Measurements from ENCODE around the gene HDAC1.

HDAC1 gene

GRCh38 chr1:32335535-32335789, 43.6 kb downstream of the HDAC1 start:
- Mint-ChIP-seq H3K27me3 (ENCODE audit: low read depth) (no peaks in the 10 kb centered on the region), H3K4me3 (peak overlapping the region; percentile 98), H3K27ac (no peak overlapping the region), H3K4me1 (peaks cover 45% of the 10 kb centered on the region), H3K9me3 (no peaks in the 10 kb centered on the region), H3K36me3 (ENCODE audit: low read depth) (peaks cover 41% of the 10 kb centered on the region)
- no peak for TF ChIP-seq CTCF (IDR thresholded peaks at IDR 0.05; ENCODE audit: unreplicated experiment in 3 of 3)

- no peaks in the 10 kb centered on the region for H3K27me3 Mint-ChIP-seq (ENCODE audit: low read depth)
- peaks cover 36% of the 10 kb centered on the region for H3K36me3 Mint-ChIP-seq (ENCODE audit: low read depth)
- H3K4me1 Mint-ChIP-seq = peaks cover 45% of the 10 kb centered on the region
- no peaks in the 10 kb centered on the region for H3K9me3 Mint-ChIP-seq
- no peak for TF ChIP-seq CTCF (IDR thresholded peaks at IDR 0.05; ENCODE audit: unreplicated experiment in 3 of 3)
- peak within 1 kb of the TSS; percentile 98 for H3K4me3 Mint-ChIP-seq
- H3K27ac Mint-ChIP-seq = peak within 1 kb of the TSS; percentile 84 to 94 (median 93)
These were observed 44.1 kb downstream of the HDAC1 start, which contains the start of gene MARCKSL1 for GRCh38 chr1:32335790-32336590. TSS of gene MARCKSL1 (minus strand) at chr1:32336233. CDS start at chr1:32336033, 200 bp downstream.

- peaks cover 30% of the 10 kb centered on the region for H3K36me3 Mint-ChIP-seq (ENCODE audit: low read depth)
- TF ChIP-seq CTCF (IDR thresholded peaks at IDR 0.05; ENCODE audit: unreplicated experiment in 3 of 3) = no peak
These were observed 44.7 kb downstream of the HDAC1 start for GRCh38 chr1:32336591-32336932.

GRCh38 chr1:32336963-32337675, 45.2 kb downstream of the HDAC1 start:
- H3K4me3 Mint-ChIP-seq = peak overlapping the region; percentile 78 to 86 (median 85)
- no peak for TF ChIP-seq CTCF (IDR thresholded peaks at IDR 0.05; ENCODE audit: unreplicated experiment in 3 of 3)
- no peaks in the 10 kb centered on the region for H3K27me3 Mint-ChIP-seq (ENCODE audit: low read depth)
- peak overlapping the region; percentile 57 to 74 (median 65) for H3K27ac Mint-ChIP-seq
- H3K4me1 Mint-ChIP-seq = peaks cover 39% of the 10 kb centered on the region
- peaks cover 25% of the 10 kb centered on the region for H3K36me3 Mint-ChIP-seq (ENCODE audit: low read depth)
- no peaks in the 10 kb centered on the region for H3K9me3 Mint-ChIP-seq

More at GRCh38 chr1:32336591-32336932, 44.7 kb downstream of the HDAC1 start:
- peaks cover 40% of the 10 kb centered on the region for H3K4me1 Mint-ChIP-seq
- no peaks in the 10 kb centered on the region for H3K27me3 Mint-ChIP-seq (ENCODE audit: low read depth)
- H3K9me3 Mint-ChIP-seq = no peaks in the 10 kb centered on the region
- H3K27ac Mint-ChIP-seq = peak overlapping the region; percentile 21 to 65 (median 57)
- H3K4me3 Mint-ChIP-seq = peak overlapping the region; percentile 78 to 86 (median 85)

- no peaks in the 10 kb centered on the region for H3K27me3 Mint-ChIP-seq (ENCODE audit: low read depth)
- H3K4me1 Mint-ChIP-seq = peaks cover 39% of the 10 kb centered on the region
- H3K4me3 Mint-ChIP-seq = peak overlapping the region; percentile 48 to 79 (median 70)
- H3K36me3 Mint-ChIP-seq (ENCODE audit: low read depth) = peaks cover 17% of the 10 kb centered on the region
- no peak for TF ChIP-seq CTCF (IDR thresholded peaks at IDR 0.05; ENCODE audit: unreplicated experiment in 3 of 3)
- no peaks in the 10 kb centered on the region for H3K9me3 Mint-ChIP-seq
- H3K27ac Mint-ChIP-seq = peak overlapping the region; percentile 60 to 88 (median 74)
These were observed 46.2 kb downstream of the HDAC1 start for GRCh38 chr1:32337855-32338636.
